Caco-2 (cell line): ENCODE measurements around the gene RPN2. TPM values are rescaled to one million over a fixed set of nuclear protein-coding genes. Genes with fewer than 3 reads are reported as not detected.

Experiments
- BruUV-seq: library from RNA; stranded (reverse); fragments of 400-500 nt; replicated peaks from 2 replicates; lab custom pipeline; 2021; lab: Mats Ljungman, UMichigan
- CTCF ChIA-PET: fragments of 300-600 bp; sonication (Branson Sonifier 250); formaldehyde crosslinking; loops from one replicate; lab custom pipeline; 2022; ENCODE audit warnings: antibody characterized with exemption; lab: Charles Lee
- POLR2A ChIA-PET: fragments of 300-600 bp; sonication (Branson Sonifier 250); formaldehyde crosslinking; loops from one replicate; lab custom pipeline; 2022; ENCODE audit warnings: antibody characterized with exemption; lab: Charles Lee
- DNase-seq, 2 experiments: peaks; one replicate each; pipeline versions ENCODE4 v3.0.0 to v3.0.0-alpha.2; 2020 to 2022
- H3K27me3 ChIP-seq: replicated peaks from 2 replicates; pipeline ENCODE4 v1.6.0; 2011; ENCODE audit warnings: low read length; ENCODE audit not compliant: control insufficient read depth, insufficient read depth
- H3K36me3 ChIP-seq: 2 replicates; pipeline ENCODE4 v1.5.1; 2011; ENCODE audit warnings: low read length; ENCODE audit not compliant: control insufficient read depth, insufficient read depth
- H3K4me1 ChIP-seq: fragments of 250-450 bp; sonication (Bioruptor Pico); 2 replicates; pipeline ENCODE4 v1.5.1; 2020; ENCODE audit warnings: mild to moderate bottlenecking
- H3K4me3 ChIP-seq: 2 replicates; pipeline ENCODE4 v1.5.1; 2011; ENCODE audit warnings: low read depth, mild to moderate bottlenecking, control low read depth, low read length
- H3K9me3 ChIP-seq: fragments of 250-450 bp; sonication (Bioruptor Pico); 2 replicates; pipeline ENCODE4 v1.5.1; 2020; ENCODE audit warnings: mild to moderate bottlenecking, moderate library complexity
- H3K27ac Mint-ChIP-seq: one replicate; pipeline ENCODE4 v1.8.0; 2022; ENCODE audit warnings: mixed read lengths; ENCODE audit not compliant: unreplicated experiment
- H3K27me3 Mint-ChIP-seq: one replicate; pipeline ENCODE4 v1.8.0; 2022; ENCODE audit warnings: mixed read lengths; ENCODE audit not compliant: insufficient read depth, unreplicated experiment
- H3K36me3 Mint-ChIP-seq: one replicate; pipeline ENCODE4 v1.8.0; 2022; ENCODE audit warnings: mild to moderate bottlenecking, mixed read lengths; ENCODE audit not compliant: insufficient read depth, unreplicated experiment
- H3K4me1 Mint-ChIP-seq: one replicate; pipeline ENCODE4 v1.8.0; 2022; ENCODE audit warnings: low read depth, mixed read lengths; ENCODE audit not compliant: unreplicated experiment
- H3K4me3 Mint-ChIP-seq: one replicate; pipeline ENCODE4 v1.8.0; 2022; ENCODE audit warnings: mild to moderate bottlenecking, moderate library complexity, mixed read lengths; ENCODE audit not compliant: unreplicated experiment
- H3K9me3 Mint-ChIP-seq: one replicate; pipeline ENCODE4 v1.8.0; 2022; ENCODE audit warnings: mixed read lengths; ENCODE audit not compliant: unreplicated experiment
- CTCF ChIP-seq, 2 experiments: fragments of 200-600 bp in 1 of 2; IDR thresholded peaks; 1 replicate in 1 of 2; 2 replicates in 1 of 2; pipeline versions ENCODE4 v1.5.1 to v1.8.0; 2011 to 2022; ENCODE audit warnings: antibody characterized with exemption in 1 of 2, control low read depth in 1 of 2, inconsistent platforms in 1 of 2, low read depth in 1 of 2, low read length in 1 of 2, mild to moderate bottlenecking in 1 of 2, moderate library complexity in 1 of 2; ENCODE audit not compliant: insufficient read depth in 1 of 2, severe bottlenecking in 1 of 2, unreplicated experiment in 1 of 2
- intact Hi-C: fragments of 100-400 bp; cut with micrococcal nuclease; formaldehyde crosslinking; loops from one replicate; pipeline ENCODE4 v1.10.0; 2022; ENCODE audit not compliant: unreplicated experiment
- total RNA-seq: library from RNA; stranded (reverse); gene quantifications from 2 replicates; pipeline ENCODE4 v1.2.3, GENCODE V29; 2022

The RPN2 gene
- total RNA-seq, 1 experiment from 2014 or later: 838 TPM

- ChIA-PET POLR2A (no interaction called here), CTCF (interaction anchor here (1.0 to 1.4 kb wide), 3 partner anchors 13 to 68 kb away, joined by 3 to 4 read pairs (median 3); no protein-coding TSS in a partner anchor)
- no peak overlapping the region for H3K4me3 Mint-ChIP-seq
- Histone ChIP-seq H3K4me1 (no peaks in the 10 kb centered on the region), H3K27me3 (no peaks in the 10 kb centered on the region), H3K4me3 (no peak overlapping the region), H3K9me3 (no peaks in the 10 kb centered on the region), H3K36me3 (no peaks in the 10 kb centered on the region)
- no peaks in the 10 kb centered on the region for H3K4me1 Mint-ChIP-seq
- H3K27me3 Mint-ChIP-seq: peaks cover 2% of the 10 kb centered on the region
- intact Hi-C loops: no loop called here
- no peak for DNase-seq
- no peaks in the 10 kb centered on the region for H3K36me3 Mint-ChIP-seq
- H3K27ac Mint-ChIP-seq: no peak overlapping the region
- BruUV-seq: no TSS peak
- H3K9me3 Mint-ChIP-seq: no peaks in the 10 kb centered on the region
- TF ChIP-seq CTCF (IDR thresholded peaks at IDR 0.05; ENCODE audit: insufficient read depth in 1 of 2, low read depth in 1 of 2, low read length in 1 of 2, severe bottlenecking in 1 of 2, unreplicated experiment in 1 of 2): no peak
These were observed 80.7 kb downstream of the RPN2 start for GRCh38 chr20:37259865-37260264.

DNA sequence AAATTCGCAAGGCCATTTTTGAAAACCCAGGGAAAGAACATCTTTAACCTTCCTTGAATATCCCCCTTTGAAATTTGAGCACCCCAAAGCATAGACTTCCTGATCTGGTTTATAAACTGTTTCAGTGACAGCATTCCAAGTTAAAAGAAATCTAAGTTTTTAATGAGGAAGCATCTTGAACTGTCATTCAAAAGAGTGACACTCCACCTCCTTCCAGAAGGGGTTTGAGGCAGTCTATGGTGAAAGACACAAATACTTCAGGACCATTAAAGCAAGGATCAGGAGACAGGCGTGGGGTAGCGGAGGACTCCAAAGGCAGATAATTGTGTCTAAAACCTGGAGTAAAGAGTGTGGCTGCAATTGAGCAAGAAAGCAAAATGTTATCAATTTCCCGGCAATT is 81.8 kb downstream of the RPN2 start:
- BruUV-seq: no TSS peak

DNA sequence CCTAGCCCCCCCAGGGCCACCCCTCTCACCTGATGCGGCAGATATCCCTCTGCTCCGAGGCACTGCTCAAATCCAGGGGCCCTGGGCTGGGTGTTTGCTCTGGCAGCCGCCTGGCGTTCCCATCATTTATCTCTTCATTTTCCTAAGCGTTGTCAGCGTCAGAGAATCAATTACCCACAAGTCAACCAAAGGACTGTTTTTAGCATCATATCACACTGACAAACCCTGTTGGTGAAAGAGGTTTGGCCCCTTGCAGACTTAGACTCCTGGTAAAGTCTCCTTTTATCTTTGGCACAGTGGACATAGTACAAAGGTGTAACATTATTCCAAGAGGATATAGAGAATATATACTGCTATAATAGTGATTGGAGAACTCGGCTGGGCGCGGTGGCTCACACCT is 82.6 kb downstream of the RPN2 start, which contains the start of gene GHRH:
TSS of gene GHRH (minus strand) at position 101 of the 400 bp plus-strand sequence. CDS start 4,925 bp downstream, outside the sequence.
- ChIA-PET CTCF (no interaction called here), POLR2A (no interaction called here)
- H3K4me3 Mint-ChIP-seq: no peak within 1 kb of the TSS

More for the DNA sequence above, 81.8 kb downstream of the RPN2 start:
- Mint-ChIP-seq H3K27ac (no peak overlapping the region), H3K27me3 (peaks cover 2% of the 10 kb centered on the region), H3K9me3 (no peaks in the 10 kb centered on the region), H3K4me3 (no peak overlapping the region), H3K36me3 (no peaks in the 10 kb centered on the region), H3K4me1 (no peaks in the 10 kb centered on the region)
- no peak for DNase-seq
- Histone ChIP-seq H3K9me3 (no peaks in the 10 kb centered on the region), H3K36me3 (no peaks in the 10 kb centered on the region), H3K4me1 (no peaks in the 10 kb centered on the region), H3K27me3 (no peaks in the 10 kb centered on the region), H3K4me3 (no peak overlapping the region)
- CTCF ChIA-PET: no interaction called here
- TF ChIP-seq CTCF (IDR thresholded peaks at IDR 0.05; ENCODE audit: insufficient read depth in 1 of 2, low read depth in 1 of 2, low read length in 1 of 2, severe bottlenecking in 1 of 2, unreplicated experiment in 1 of 2): no peak
- intact Hi-C loops: no loop called here
- POLR2A ChIA-PET: no interaction called here

More for the DNA sequence above, 82.6 kb downstream of the RPN2 start, which contains the start of gene GHRH:
- Mint-ChIP-seq H3K4me1 (no peaks in the 10 kb centered on the region), H3K9me3 (no peaks in the 10 kb centered on the region), H3K36me3 (no peaks in the 10 kb centered on the region), H3K27me3 (peaks cover 2% of the 10 kb centered on the region), H3K27ac (no peak within 1 kb of the TSS)
- no TSS peak for BruUV-seq
- Histone ChIP-seq H3K4me1 (no peaks in the 10 kb centered on the region), H3K9me3 (no peaks in the 10 kb centered on the region), H3K36me3 (no peaks in the 10 kb centered on the region), H3K27me3 (no peaks in the 10 kb centered on the region), H3K4me3 (no peak within 1 kb of the TSS)
- no peak for DNase-seq
- intact Hi-C loops: no loop called here
- no peak for TF ChIP-seq CTCF (IDR thresholded peaks at IDR 0.05; ENCODE audit: insufficient read depth in 1 of 2, low read depth in 1 of 2, low read length in 1 of 2, severe bottlenecking in 1 of 2, unreplicated experiment in 1 of 2)
